MM.1S (cell line): ENCODE data around the gene HAT1.

Source experiments
- EZH2 ChIP-seq: fragments of 300-600 bp; sonication (generic); optimal IDR thresholded peaks from 2 replicates; pipeline ENCODE3; 2017; ENCODE audit warnings: low read depth, mild to moderate bottlenecking, antibody characterized with exemption, low read length, mixed read lengths
- EZH2phosphoT487 ChIP-seq: fragments of 300-600 bp; sonication (generic); IDR thresholded peaks from 2 replicates; pipeline ENCODE4 v1.6.1; 2018; ENCODE audit warnings: antibody characterized with exemption, low read length
- TF ChIP-seq, protein P1 (sequence below): fragments of 300-600 bp; sonication (generic); IDR thresholded peaks from 2 replicates; pipeline ENCODE4 v1.5.1; 2016; ENCODE audit warnings: antibody characterized with exemption, low read length, mixed read lengths

DNA sequence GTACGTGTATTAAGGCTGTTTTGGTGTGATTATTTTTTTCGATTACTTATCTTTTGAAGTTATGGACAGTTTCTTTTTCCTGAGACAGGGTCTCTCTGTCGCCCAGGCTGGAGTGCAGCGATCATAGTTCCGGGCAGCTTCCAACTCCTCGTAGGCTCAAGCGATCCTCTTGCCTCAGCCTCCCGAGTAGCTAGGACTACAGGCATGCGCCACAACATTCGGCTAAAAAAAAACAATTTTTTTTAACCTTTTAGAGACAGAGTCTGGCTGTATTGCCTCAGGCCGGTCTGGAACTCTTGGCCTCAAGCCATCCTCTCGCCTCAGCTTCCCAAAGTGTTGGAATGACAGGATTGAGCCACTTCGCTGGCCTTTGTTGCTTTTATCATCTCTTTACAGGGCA lies 945 bp downstream of the HAT1 start:
- TF ChIP-seq, protein P1, sequence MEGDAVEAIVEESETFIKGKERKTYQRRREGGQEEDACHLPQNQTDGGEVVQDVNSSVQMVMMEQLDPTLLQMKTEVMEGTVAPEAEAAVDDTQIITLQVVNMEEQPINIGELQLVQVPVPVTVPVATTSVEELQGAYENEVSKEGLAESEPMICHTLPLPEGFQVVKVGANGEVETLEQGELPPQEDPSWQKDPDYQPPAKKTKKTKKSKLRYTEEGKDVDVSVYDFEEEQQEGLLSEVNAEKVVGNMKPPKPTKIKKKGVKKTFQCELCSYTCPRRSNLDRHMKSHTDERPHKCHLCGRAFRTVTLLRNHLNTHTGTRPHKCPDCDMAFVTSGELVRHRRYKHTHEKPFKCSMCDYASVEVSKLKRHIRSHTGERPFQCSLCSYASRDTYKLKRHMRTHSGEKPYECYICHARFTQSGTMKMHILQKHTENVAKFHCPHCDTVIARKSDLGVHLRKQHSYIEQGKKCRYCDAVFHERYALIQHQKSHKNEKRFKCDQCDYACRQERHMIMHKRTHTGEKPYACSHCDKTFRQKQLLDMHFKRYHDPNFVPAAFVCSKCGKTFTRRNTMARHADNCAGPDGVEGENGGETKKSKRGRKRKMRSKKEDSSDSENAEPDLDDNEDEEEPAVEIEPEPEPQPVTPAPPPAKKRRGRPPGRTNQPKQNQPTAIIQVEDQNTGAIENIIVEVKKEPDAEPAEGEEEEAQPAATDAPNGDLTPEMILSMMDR, result no peak
- no peak for TF ChIP-seq EZH2
- no peak for TF ChIP-seq EZH2phosphoT487
